ENCODE data around the gene SLC38A3. TPM values are rescaled to one million over a fixed set of nuclear protein-coding genes. Genes with fewer than 3 reads are reported as not detected.
A peak's percentile ranks its signal among the peaks of the same experiment; 100 is the strongest.

The SLC38A3 gene
- total RNA-seq, 4 donors from 2014 or later, result 0.69 to 4.1 TPM; not detected in 2

GRCh38 chr3:50194128-50194902, 10.8 kb upstream of the SLC38A3 start:
- Histone ChIP-seq H3K27ac (no peak overlapping the region), H3K4me3 (no peak overlapping the region), H3K36me3 (no peaks in the 10 kb centered on the region), H3K4me1 (peaks cover 0 to 7% of the 10 kb centered on the region in 2 donors), H3K9me3 (no peaks in the 10 kb centered on the region), H3K27me3 (peaks cover 15 to 17% of the 10 kb centered on the region in 2 donors)
- intact Hi-C loops (cut with DNase I; ENCODE audit: low total_unique reads), result loop anchor here (5.0 kb wide), 2 partner anchors 33 to 83 kb away; partner anchors contain the start of gene LSMEM2
- peak; percentile 67 to 75 for DNase-seq
- TF ChIP-seq POLR2A (IDR thresholded peaks at IDR 0.05), result no peak
- TF ChIP-seq, protein P1, sequence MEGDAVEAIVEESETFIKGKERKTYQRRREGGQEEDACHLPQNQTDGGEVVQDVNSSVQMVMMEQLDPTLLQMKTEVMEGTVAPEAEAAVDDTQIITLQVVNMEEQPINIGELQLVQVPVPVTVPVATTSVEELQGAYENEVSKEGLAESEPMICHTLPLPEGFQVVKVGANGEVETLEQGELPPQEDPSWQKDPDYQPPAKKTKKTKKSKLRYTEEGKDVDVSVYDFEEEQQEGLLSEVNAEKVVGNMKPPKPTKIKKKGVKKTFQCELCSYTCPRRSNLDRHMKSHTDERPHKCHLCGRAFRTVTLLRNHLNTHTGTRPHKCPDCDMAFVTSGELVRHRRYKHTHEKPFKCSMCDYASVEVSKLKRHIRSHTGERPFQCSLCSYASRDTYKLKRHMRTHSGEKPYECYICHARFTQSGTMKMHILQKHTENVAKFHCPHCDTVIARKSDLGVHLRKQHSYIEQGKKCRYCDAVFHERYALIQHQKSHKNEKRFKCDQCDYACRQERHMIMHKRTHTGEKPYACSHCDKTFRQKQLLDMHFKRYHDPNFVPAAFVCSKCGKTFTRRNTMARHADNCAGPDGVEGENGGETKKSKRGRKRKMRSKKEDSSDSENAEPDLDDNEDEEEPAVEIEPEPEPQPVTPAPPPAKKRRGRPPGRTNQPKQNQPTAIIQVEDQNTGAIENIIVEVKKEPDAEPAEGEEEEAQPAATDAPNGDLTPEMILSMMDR (IDR thresholded peaks at IDR 0.05), result peak; percentile 74 to 93 (median 87)

- no peaks in the 10 kb centered on the region for H3K36me3 ChIP-seq
- intact Hi-C loops (cut with DNase I; ENCODE audit: low total_unique reads), result loop anchor here (5.0 kb wide), 2 partner anchors 32 to 82 kb away; partner anchors contain the start of gene LSMEM2
- no peak for DNase-seq
- peaks cover 0 to 7% of the 10 kb centered on the region in 2 donors for H3K4me1 ChIP-seq
- no peak overlapping the region for H3K27ac ChIP-seq
- H3K4me3 ChIP-seq, result no peak overlapping the region
- peaks cover 15 to 17% of the 10 kb centered on the region in 2 donors for H3K27me3 ChIP-seq
- no peaks in the 10 kb centered on the region for H3K9me3 ChIP-seq
- no peak for TF ChIP-seq POLR2A (IDR thresholded peaks at IDR 0.05)
- TF ChIP-seq, protein P1 (IDR thresholded peaks at IDR 0.05), result no peak
Measured at GRCh38 chr3:50194903-50195500, 10.1 kb upstream of the SLC38A3 start.

DNA sequence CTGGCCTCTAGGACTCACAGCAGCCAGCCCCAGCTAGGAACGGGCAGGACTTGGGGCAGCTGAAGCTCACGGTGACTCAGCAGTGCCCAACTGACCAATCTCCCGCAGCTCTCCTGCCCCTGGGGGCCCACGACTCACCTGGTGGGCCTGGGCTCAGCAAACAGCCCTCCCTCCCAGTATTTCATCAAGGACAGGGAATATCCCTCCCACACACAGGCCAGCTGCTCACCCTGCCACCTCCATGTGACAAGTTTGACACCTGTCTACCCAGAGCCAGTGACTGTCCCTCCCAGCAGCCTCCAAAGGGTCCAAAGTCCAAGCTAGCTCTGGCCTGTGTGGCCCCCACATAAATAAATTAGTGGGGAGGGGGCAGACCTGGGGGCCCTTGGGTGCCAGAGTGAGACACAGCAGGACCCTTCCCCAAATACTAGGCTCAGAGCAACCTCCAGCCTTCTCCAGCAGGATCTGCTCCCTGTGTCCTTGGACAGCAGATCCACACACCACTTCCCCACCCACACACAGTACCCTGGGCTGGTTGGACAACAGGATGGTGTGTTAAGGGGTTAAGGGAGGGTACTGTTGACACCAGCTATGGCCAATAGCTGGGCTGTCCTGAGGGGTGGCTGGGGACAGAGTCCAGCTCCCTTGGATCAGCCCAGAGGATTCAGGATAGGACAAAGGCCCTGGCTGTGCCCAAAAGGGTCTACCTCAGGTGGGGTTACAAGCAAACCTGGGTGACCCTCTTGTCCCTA, 9.4 kb upstream of the SLC38A3 start:
- intact Hi-C loops (cut with DNase I; ENCODE audit: low total_unique reads), result no loop called here
- no peak overlapping the region for H3K4me3 ChIP-seq
- no peaks in the 10 kb centered on the region for H3K36me3 ChIP-seq
- no peak for DNase-seq
- no peak overlapping the region for H3K27ac ChIP-seq
- peaks cover 0 to 7% of the 10 kb centered on the region in 2 donors for H3K4me1 ChIP-seq
- H3K27me3 ChIP-seq, result peaks cover 15 to 17% of the 10 kb centered on the region in 2 donors
- no peaks in the 10 kb centered on the region for H3K9me3 ChIP-seq
- no peak for TF ChIP-seq POLR2A (IDR thresholded peaks at IDR 0.05)
- TF ChIP-seq, protein P1 (IDR thresholded peaks at IDR 0.05), result no peak

DNA sequence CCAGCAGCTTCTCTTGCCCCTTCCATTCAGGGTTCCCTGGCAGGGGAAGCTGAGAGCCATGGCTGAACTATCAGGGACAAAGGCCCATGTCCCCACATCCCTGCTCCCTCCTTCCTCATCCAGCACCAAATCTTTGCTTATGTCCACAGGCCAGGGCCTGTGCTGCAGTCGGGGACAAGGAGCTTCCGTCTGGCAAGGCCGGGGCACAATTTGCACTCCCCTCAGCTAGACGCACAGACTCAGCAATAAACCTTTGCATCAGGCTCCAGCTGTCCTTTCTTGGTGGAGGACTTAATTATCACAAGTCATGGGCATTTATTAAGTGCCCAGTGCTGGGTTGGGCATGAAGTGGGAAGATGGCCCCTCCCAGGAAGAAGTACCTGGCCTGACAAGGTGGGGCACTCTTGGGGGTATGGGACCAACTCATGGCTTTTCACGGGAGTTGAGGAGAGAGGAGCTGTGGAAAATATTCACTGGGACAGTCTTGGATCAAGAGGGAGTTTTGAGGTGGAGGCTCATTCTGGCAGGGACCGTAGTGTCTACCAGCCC, 8.7 kb upstream of the SLC38A3 start:
- peaks cover 15 to 17% of the 10 kb centered on the region in 2 donors for H3K27me3 ChIP-seq
- intact Hi-C loops (cut with DNase I; ENCODE audit: low total_unique reads), result no loop called here

More for the DNA sequence above, 8.7 kb upstream of the SLC38A3 start:
- Histone ChIP-seq H3K36me3 (no peaks in the 10 kb centered on the region), H3K27ac (no peak overlapping the region), H3K9me3 (no peaks in the 10 kb centered on the region), H3K4me3 (no peak overlapping the region), H3K4me1 (peaks cover 0 to 7% of the 10 kb centered on the region in 2 donors)
- DNase-seq, result no peak
- no peak for TF ChIP-seq POLR2A (IDR thresholded peaks at IDR 0.05)
- TF ChIP-seq, protein P1 (IDR thresholded peaks at IDR 0.05), result no peak

All from uterus (tissue), 4 donors.